DMS79 treated with DMSO at 0.1 percent for 48 hours (cell line): ENCODE measurements around the gene PKNOX1.
"Not testable (repeated sequence)": the region's sequence is repeated elsewhere in the genome, so short reads cannot be mapped to it uniquely, and the experiment has no call there.

Experiments used
- DNase-seq: peaks from one replicate; lab custom pipeline; 2025; lab: John Stamatoyannopoulos, UW

The PKNOX1 gene

GRCh38 chr21:42956824-42957630 lies 17.3 kb upstream of the PKNOX1 start:
- no peak for DNase-seq

- DNase-seq, result not testable (repeated sequence)
Measured at GRCh38 chr21:42958122-42958521, 16.2 kb upstream of the PKNOX1 start.

DNA sequence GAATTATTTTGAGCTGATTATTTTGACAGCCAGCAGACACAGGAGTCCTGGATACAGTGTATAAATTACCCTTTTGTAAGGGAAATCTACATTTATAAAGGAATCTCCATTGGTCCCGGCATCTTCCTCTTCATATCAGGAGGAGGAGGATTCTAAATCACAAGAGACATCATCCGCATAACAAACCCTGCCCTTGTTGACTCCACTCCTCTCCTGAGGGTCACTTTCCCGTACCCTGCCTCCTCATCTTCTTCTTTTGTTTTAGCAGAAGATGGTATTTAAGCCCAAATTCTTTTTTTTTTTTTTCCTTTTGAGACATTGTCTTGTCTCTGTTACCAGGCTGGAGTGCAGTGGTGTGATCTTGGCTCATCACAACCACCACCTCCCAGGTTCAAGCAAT lies 14.6 kb upstream of the PKNOX1 start:
- DNase-seq, result no peak

DNA sequence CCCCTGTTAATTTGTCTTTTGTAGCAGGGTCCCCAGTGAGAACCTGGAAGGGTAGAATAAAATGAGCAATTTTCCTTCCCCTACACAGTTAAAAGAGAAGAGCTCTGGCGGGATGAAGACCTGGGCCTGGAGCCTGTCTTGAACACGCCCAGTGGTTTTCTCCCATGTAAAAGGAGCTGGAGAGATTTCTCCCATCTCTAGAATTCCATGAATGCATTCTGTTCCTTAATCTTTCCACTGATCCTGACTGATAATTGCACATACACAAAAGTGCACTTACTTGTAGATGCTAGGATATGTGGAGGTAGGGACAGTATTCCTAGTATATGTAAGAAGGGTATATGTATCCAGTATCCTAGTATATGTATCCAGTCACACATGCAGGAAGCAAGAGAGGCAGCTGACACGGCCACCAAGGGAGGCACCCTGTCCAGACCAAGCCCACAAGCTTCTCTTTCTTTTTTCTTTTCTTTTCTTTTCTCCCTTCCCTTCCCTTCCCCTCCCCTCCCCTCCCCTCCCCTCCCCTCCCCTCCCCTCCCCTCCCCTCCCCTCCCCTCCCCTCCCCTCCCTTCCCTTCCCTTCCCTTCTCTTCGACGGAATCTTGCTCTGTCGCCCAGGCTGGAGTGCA lies 11.9 kb upstream of the PKNOX1 start:
- DNase-seq, result no peak

- DNase-seq, result no peak
Measured at GRCh38 chr21:42964086-42964485, 10.3 kb upstream of the PKNOX1 start.

GRCh38 chr21:42964546-42965210 lies 9.7 kb upstream of the PKNOX1 start:
- DNase-seq, result no peak

DNA sequence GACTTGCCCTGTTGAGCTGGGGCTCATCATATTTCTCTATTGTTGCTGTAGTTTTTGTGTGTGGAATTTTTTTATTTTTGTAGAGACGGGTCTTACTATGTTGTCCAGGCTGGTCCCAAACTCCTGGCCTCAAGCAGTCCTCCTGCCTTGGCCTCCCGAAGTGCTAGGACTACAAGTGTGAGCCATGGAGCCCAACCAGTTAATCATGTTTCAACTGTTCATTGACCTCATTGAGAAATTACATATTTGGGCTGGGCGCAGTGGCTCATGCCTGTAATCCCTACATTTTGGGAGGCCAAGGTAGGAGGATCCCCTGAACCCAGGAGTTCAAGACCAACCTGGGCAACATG lies 9.2 kb upstream of the PKNOX1 start:
- DNase-seq, result no peak

- DNase-seq, result not testable (repeated sequence)
Measured at GRCh38 chr21:42967616-42968015, 6.7 kb upstream of the PKNOX1 start.

DNA sequence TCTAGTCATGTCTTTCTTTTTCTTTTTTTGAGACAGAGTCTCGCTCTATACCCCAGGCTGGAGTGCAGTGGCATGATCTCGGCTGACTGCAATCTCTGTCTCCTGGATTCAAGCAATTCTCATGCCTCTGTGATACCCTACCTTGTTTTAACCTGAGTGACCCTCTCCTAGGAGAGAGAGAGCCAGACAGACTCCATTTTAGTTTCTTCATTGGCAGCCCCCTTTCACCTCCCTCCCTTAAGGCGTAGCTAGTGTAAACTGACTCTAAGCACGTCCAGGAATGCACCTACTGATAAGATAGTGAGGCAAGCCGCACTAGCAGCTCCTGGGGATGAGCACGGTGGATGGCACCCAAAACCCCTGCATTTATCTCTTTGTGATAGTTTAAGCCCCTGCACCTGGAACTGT lies 5.2 kb upstream of the PKNOX1 start:
- DNase-seq, result no peak

DNA sequence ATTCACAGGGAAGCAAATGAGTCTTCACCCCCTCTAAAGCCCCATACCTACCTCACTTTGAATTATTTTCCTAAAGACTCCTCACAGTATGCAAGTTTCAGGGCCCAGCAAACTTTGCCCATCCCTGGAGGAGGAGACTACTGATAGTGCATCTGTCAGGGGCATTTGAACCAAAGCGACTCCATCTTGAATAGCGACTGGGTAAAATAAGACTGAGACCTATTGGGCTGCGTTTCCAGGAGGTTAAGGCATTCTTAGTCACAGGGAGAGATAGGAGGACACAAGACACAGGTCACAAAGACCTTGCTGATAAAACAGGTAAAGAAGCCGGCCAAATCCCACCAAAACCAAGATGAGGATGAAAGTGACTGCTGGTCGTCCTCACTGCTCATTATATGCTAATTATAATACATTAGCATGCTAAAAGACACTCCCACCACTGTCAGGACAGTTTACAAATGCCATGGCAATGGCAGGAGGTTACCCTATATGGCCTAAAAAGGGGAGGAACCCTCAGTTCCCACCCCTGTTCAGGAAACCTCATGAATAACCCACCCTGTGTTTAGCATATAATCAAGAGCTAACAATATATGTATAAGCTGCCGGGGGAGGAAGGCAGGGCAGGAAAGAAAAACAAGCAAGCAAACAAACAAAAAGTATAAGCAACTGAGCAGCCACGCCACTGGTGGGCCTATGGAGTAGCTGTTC lies 3.3 kb upstream of the PKNOX1 start:
- no peak for DNase-seq

DNA sequence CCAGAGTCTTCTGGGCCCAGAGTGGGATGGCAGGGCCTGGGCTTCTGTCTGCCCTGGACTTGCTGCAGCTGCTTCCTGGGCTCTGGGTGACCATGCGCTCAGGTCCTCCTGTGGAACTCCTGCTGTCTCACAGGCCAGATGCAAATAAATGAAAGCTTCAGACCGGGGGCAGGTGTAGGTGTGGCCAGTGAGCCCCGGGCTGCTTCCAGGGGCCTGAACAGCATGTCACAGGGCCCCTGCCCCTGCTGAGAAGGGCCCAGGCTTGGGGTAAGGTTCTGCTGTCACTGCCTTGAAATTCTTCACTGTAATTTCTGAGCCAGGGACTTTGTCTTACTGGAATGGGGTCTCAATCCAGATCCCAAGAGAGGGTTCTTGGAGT lies 2.5 kb upstream of the PKNOX1 start:
- no peak for DNase-seq

GRCh38 chr21:42973309-42973990 lies 912 bp upstream of the PKNOX1 start:
- DNase-seq, result no peak

GRCh38 chr21:42974832-42975820 lies 764 bp downstream of the PKNOX1 start:
- DNase-seq, result peak; percentile 36

DNA sequence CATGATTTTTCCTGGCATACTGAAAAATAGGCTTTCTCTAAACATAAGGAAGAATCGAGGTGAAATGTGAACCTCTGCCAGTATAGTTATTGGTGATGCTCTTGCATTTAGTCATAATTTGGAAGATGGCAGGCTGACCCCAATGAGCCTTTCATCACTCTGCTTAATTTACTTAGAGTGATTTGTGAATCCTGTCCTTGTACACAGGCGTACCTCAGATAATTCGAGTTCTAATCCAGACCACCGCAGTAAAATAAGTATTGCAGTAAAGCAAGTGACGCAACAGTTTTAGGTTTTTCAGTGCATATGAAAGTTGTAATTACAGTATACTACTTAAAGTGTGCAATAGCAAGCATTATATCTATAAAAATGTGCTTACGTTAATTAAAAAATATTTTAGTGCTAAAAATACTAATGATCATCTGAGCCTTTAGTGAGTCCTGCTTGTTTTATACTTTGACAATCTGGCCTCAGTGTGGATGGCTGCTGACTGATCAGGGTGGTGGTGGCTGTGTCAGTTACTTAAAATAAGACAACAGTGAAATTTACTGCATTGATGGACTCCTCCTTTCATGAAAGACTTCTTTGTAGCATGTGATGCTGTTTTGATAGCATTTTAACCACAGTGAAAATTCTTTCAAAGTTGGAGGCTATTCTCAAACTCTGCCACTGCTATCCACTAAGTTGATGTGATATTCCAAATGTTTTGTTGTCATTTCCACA lies 1.7 kb downstream of the PKNOX1 start:
- no peak for DNase-seq

GRCh38 chr21:42980312-42981213 lies 6.2 kb downstream of the PKNOX1 start:
- no peak for DNase-seq

- no peak for DNase-seq
Measured at GRCh38 chr21:42981214-42981523, 6.8 kb downstream of the PKNOX1 start.

DNA sequence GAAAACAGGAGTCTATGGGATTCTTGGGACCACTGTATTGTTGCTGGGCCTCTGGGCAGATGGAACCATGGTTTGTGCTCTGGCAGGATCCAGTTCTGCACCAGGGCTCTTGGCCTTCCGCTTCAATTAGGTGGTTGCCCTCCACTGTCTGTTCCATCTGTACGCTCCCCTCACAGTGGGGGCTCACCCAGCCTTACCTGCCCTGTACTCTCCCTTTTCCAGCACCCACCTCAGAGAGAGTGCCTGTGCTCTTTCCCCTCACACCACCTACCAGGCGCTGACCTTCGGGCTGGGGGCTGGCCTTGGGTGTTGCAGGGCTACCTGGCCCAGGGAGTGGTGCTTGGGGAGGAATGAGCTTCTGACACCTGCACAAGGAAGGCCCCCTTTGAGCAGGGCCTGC lies 7.5 kb downstream of the PKNOX1 start:
- no peak for DNase-seq

DNA sequence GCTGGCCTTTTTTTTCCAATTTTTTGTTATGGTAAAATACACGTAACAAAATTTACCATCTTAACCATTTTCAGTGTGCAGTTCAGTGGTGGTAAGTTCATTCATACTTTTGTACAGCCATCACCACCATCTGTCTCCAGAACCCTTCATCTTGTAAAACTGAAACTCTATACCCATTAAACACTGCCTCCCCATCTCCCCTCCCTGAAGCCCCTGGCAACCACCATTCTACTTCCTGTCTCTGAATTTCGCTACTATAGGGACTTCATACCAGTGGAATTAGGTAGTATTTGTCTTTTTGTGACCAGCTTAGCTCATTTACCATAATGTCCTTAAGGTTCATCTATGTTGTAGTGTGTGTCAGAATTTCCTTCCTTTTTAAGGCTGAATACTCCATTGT lies 8.7 kb downstream of the PKNOX1 start:
- no peak for DNase-seq

GRCh38 chr21:42983869-42984268 lies 9.5 kb downstream of the PKNOX1 start:
- no peak for DNase-seq
